Neuronal stem cell (in vitro differentiated cells): ENCODE results near the gene ALLC.

Experiments
- DNase-seq: peaks from one replicate; pipeline ENCODE4 v3.0.0-alpha.2; 2013; ENCODE audit warnings: low spot score
- H2AFZ ChIP-seq: one replicate; pipeline ENCODE4 v1.6.1; 2013; ENCODE audit warnings: mild to moderate bottlenecking, low read length, inconsistent platforms
- H2AK5ac ChIP-seq: 2 replicates; pipeline ENCODE4 v1.6.1; 2013; ENCODE audit warnings: low read depth, mild to moderate bottlenecking, inconsistent platforms, low read length, moderate library complexity, mixed read lengths
- H2BK120ac ChIP-seq: 2 replicates; pipeline ENCODE4 v1.6.1; 2013; ENCODE audit warnings: low read depth, mild to moderate bottlenecking, inconsistent platforms, low read length, moderate library complexity, mixed read lengths
- H2BK12ac ChIP-seq: one replicate; pipeline ENCODE4 v1.6.1; 2013; ENCODE audit warnings: low read length, inconsistent platforms
- H2BK15ac ChIP-seq: 2 replicates; pipeline ENCODE4 v1.6.1; 2013; ENCODE audit warnings: mild to moderate bottlenecking, low read length, inconsistent platforms, mixed read lengths
- H2BK5ac ChIP-seq: one replicate; pipeline ENCODE4 v1.6.1; 2013; ENCODE audit warnings: inconsistent platforms, mild to moderate bottlenecking, low read length, moderate library complexity
- H3K14ac ChIP-seq: one replicate; pipeline ENCODE4 v1.6.1; 2013; ENCODE audit warnings: low read length, inconsistent platforms
- H3K18ac ChIP-seq: 2 replicates; pipeline ENCODE4 v1.6.1; 2013; ENCODE audit warnings: low read length, inconsistent platforms
- H3K23ac ChIP-seq: 2 replicates; pipeline ENCODE4 v1.6.1; 2013; ENCODE audit warnings: low read depth, mild to moderate bottlenecking, mixed read lengths, low read length, inconsistent platforms; ENCODE audit not compliant: poor library complexity
- H3K27ac ChIP-seq: replicated peaks from 3 replicates; pipeline ENCODE4 v1.5.1; 2013; ENCODE audit warnings: low read length, inconsistent platforms
- H3K27me3 ChIP-seq, 3 experiments: 2 replicates each; pipeline ENCODE4 v1.6.1; 2013; ENCODE audit warnings: low read length in 3 of 3, mild to moderate bottlenecking in 2 of 3, inconsistent platforms in 1 of 3, low read depth in 1 of 3, mixed read lengths in 1 of 3, moderate library complexity in 1 of 3; ENCODE audit not compliant: control insufficient read depth in 3 of 3, insufficient read depth in 3 of 3
- H3K36me3 ChIP-seq, 2 donors: replicated peaks in 1 of 2; 2 replicates each; pipeline ENCODE4 v1.6.1; 2013; ENCODE audit warnings: low read length in 2 of 2; ENCODE audit not compliant: control insufficient read depth in 2 of 2, insufficient read depth in 2 of 2
- H3K4ac ChIP-seq: 2 replicates; pipeline ENCODE4 v1.6.1; 2013; ENCODE audit warnings: inconsistent platforms, mild to moderate bottlenecking, low read length, moderate library complexity
- H3K4me1 ChIP-seq, 2 donors: 1 replicate in 1 of 2; 2 replicates in 1 of 2; pipeline ENCODE4 v1.6.1; 2013; ENCODE audit warnings: low read length in 2 of 2, low read depth in 1 of 2; ENCODE audit not compliant: control insufficient read depth in 2 of 2, insufficient read depth in 1 of 2
- H3K4me2 ChIP-seq: one replicate; pipeline ENCODE4 v1.6.1; 2013; ENCODE audit warnings: mild to moderate bottlenecking, low read length, inconsistent platforms; ENCODE audit not compliant: insufficient read depth, poor library complexity, severe bottlenecking
- H3K4me3 ChIP-seq, 2 donors: 2 replicates each; pipeline ENCODE4 v1.5.1; 2013; ENCODE audit warnings: low read length in 2 of 2, mild to moderate bottlenecking in 2 of 2, inconsistent platforms in 1 of 2, moderate library complexity in 1 of 2
- H3K79me1 ChIP-seq: one replicate; pipeline ENCODE4 v1.6.1; 2013; ENCODE audit warnings: low read depth, mild to moderate bottlenecking, inconsistent platforms, low read length, moderate library complexity
- H3K9ac ChIP-seq: one replicate; pipeline ENCODE4 v1.6.1; 2013; ENCODE audit warnings: mild to moderate bottlenecking, low read depth, low read length, inconsistent platforms; ENCODE audit not compliant: poor library complexity
- H3K9me3 ChIP-seq, 2 donors: replicated peaks in 1 of 2; 2 replicates each; pipeline versions ENCODE3 to v1.6.1; 2013; ENCODE audit warnings: low read length in 2 of 2, mild to moderate bottlenecking in 2 of 2, inconsistent platforms in 1 of 2, low read depth in 1 of 2, mixed read lengths in 1 of 2, moderate library complexity in 1 of 2; ENCODE audit not compliant: control insufficient read depth in 2 of 2, insufficient read depth in 1 of 2
- H4K8ac ChIP-seq: one replicate; pipeline ENCODE4 v1.6.1; 2013; ENCODE audit warnings: low read depth, mild to moderate bottlenecking, inconsistent platforms, low read length, moderate library complexity
- H4K91ac ChIP-seq: one replicate; pipeline ENCODE4 v1.6.1; 2013; ENCODE audit warnings: low read length, low read depth, mild to moderate bottlenecking, inconsistent platforms; ENCODE audit not compliant: poor library complexity
- WGBS, 2 donors: extraction: QIAGEN DNeasy Blood & Tissue Kit; methylation state at CpG; one replicate each; pipeline ENCODE4 v1.1.7; 2013; ENCODE audit warnings: missing lambda C conversion rate in 2 of 2, mixed read lengths in 1 of 2; ENCODE audit not compliant: insufficient read length in 2 of 2, insufficient replicate concordance in 1 of 2; ENCODE audit errors: extremely low coverage in 2 of 2; 5-methylcytosine and 5-hydroxymethylcytosine counted together

ALLC gene

GRCh38 chr2:3661149-3661660 is 3.2 kb downstream of the ALLC start:
- no peak overlapping the region for H3K4ac ChIP-seq
- no peaks in the 10 kb centered on the region for H3K27me3 ChIP-seq
- DNase-seq: no peak
- no peak overlapping the region for H2BK15ac ChIP-seq
- no peak overlapping the region for H2BK120ac ChIP-seq
- H2AFZ ChIP-seq: no peak overlapping the region
- no CpG with 5 or more reads among the region's 3 CpGs for WGBS, 2 donors
- no peak overlapping the region for H4K91ac ChIP-seq
- no peak overlapping the region for H3K18ac ChIP-seq
- no peak overlapping the region for H2AK5ac ChIP-seq
- H3K4me1 ChIP-seq: peaks cover 4 to 17% of the 10 kb centered on the region in 2 donors
- H4K8ac ChIP-seq: no peak overlapping the region
- no peaks in the 10 kb centered on the region for H3K36me3 ChIP-seq
- H3K27ac ChIP-seq: no peak overlapping the region
- H3K4me2 ChIP-seq: no peak overlapping the region
- H3K79me1 ChIP-seq: no peaks in the 10 kb centered on the region
- H3K9me3 ChIP-seq: no peaks in the 10 kb centered on the region
- no peak overlapping the region for H3K14ac ChIP-seq
- no peak overlapping the region for H2BK5ac ChIP-seq
- no peak overlapping the region for H3K23ac ChIP-seq
- no peak overlapping the region for H2BK12ac ChIP-seq
- H3K4me3 ChIP-seq: no peak overlapping the region
- H3K9ac ChIP-seq: no peak overlapping the region

GRCh38 chr2:3662239-3662638 is 4.2 kb downstream of the ALLC start:
- Histone ChIP-seq H3K9me3 (no peaks in the 10 kb centered on the region), H2BK5ac (no peak overlapping the region), H3K14ac (no peak overlapping the region), H2AK5ac (no peak overlapping the region), H3K27me3 (no peaks in the 10 kb centered on the region), H4K91ac (no peak overlapping the region), H3K23ac (no peak overlapping the region), H3K4me2 (no peak overlapping the region), H2AFZ (peak overlapping the region; percentile 39), H3K4me1 (peaks cover 4 to 12% of the 10 kb centered on the region in 2 donors), H3K27ac (no peak overlapping the region), H3K4me3 (no peak overlapping the region), H2BK15ac (no peak overlapping the region), H4K8ac (no peak overlapping the region), H2BK12ac (no peak overlapping the region), H2BK120ac (no peak overlapping the region), H3K36me3 (no peaks in the 10 kb centered on the region), H3K9ac (no peak overlapping the region), H3K79me1 (no peaks in the 10 kb centered on the region), H3K18ac (no peak overlapping the region), H3K4ac (no peak overlapping the region)
- no peak for DNase-seq
- no CpG with 5 or more reads among the region's 6 CpGs for WGBS, 2 donors

GRCh38 chr2:3664118-3664517 is 6.1 kb downstream of the ALLC start:
- Histone ChIP-seq H3K27ac (no peak overlapping the region), H2BK12ac (no peak overlapping the region), H3K9me3 (no peaks in the 10 kb centered on the region), H4K8ac (no peak overlapping the region), H3K23ac (no peak overlapping the region), H3K79me1 (no peaks in the 10 kb centered on the region), H3K27me3 (no peaks in the 10 kb centered on the region), H2AK5ac (no peak overlapping the region), H2BK5ac (no peak overlapping the region), H3K4me3 (no peak overlapping the region), H3K18ac (no peak overlapping the region), H2BK15ac (no peak overlapping the region), H2AFZ (no peak overlapping the region), H3K14ac (no peak overlapping the region), H3K4me1 (peaks cover 4 to 5% of the 10 kb centered on the region in 2 donors), H3K4me2 (no peak overlapping the region), H2BK120ac (no peak overlapping the region), H3K4ac (no peak overlapping the region), H3K9ac (no peak overlapping the region), H4K91ac (no peak overlapping the region), H3K36me3 (no peaks in the 10 kb centered on the region)
- DNase-seq: no peak
- WGBS, 2 donors: no CpG with 5 or more reads among the region's 3 CpGs

GRCh38 chr2:3664925-3665324 is 6.9 kb downstream of the ALLC start:
- no peak overlapping the region for H2AK5ac ChIP-seq
- WGBS, 2 donors: no CpG with 5 or more reads among the region's 8 CpGs
- no peak overlapping the region for H3K9ac ChIP-seq
- H3K4me3 ChIP-seq: no peak overlapping the region
- no peak for DNase-seq
- no peak overlapping the region for H3K23ac ChIP-seq
- H3K79me1 ChIP-seq: no peaks in the 10 kb centered on the region
- no peak overlapping the region for H2BK12ac ChIP-seq
- H3K18ac ChIP-seq: no peak overlapping the region
- no peak overlapping the region for H2BK5ac ChIP-seq
- no peak overlapping the region for H2AFZ ChIP-seq
- no peak overlapping the region for H3K27ac ChIP-seq
- no peaks in the 10 kb centered on the region for H3K27me3 ChIP-seq
- no peaks in the 10 kb centered on the region for H3K9me3 ChIP-seq
- H3K4me1 ChIP-seq: no peaks in the 10 kb centered on the region
- H2BK15ac ChIP-seq: no peak overlapping the region
- H4K91ac ChIP-seq: no peak overlapping the region
- no peak overlapping the region for H4K8ac ChIP-seq
- H3K4ac ChIP-seq: no peak overlapping the region
- no peak overlapping the region for H2BK120ac ChIP-seq
- no peaks in the 10 kb centered on the region for H3K36me3 ChIP-seq
- no peak overlapping the region for H3K4me2 ChIP-seq
- H3K14ac ChIP-seq: no peak overlapping the region
